Smooth muscle cell (in vitro differentiated cells): Measurements from ENCODE around the gene SNED1. TPM values are rescaled to one million over a fixed set of nuclear protein-coding genes. Genes with fewer than 3 reads are reported as not detected.

Source experiments
- DNase-seq: peaks from one replicate; lab custom pipeline; 2025; ENCODE audit not compliant: unreplicated experiment; lab: John Stamatoyannopoulos, UW
- H2AFZ ChIP-seq: fragments of 200-600 bp; sonication (generic); 2 replicates; pipeline ENCODE4 v1.6.0; 2016; ENCODE audit warnings: antibody characterized with exemption, low read depth, mild to moderate bottlenecking
- H3F3A ChIP-seq: fragments of 200-600 bp; sonication (generic); 2 replicates; pipeline ENCODE4 v1.6.0; 2017; ENCODE audit warnings: antibody characterized with exemption, low read depth
- H3K27ac ChIP-seq: fragments of 200-600 bp; sonication (generic); 2 replicates; pipeline ENCODE4 v1.5.1; 2016; ENCODE audit warnings: low read depth, mild to moderate bottlenecking
- H3K27me3 ChIP-seq: fragments of 200-600 bp; sonication (generic); 2 replicates; pipeline ENCODE4 v1.6.1; 2016; ENCODE audit warnings: low read depth, mild to moderate bottlenecking
- H3K36me3 ChIP-seq: fragments of 200-600 bp; sonication (generic); 2 replicates; pipeline ENCODE4 v1.5.1; 2016; ENCODE audit warnings: low read depth
- H3K4me1 ChIP-seq: fragments of 200-600 bp; sonication (generic); 2 replicates; pipeline ENCODE4 v1.5.1; 2016; ENCODE audit warnings: low read depth
- H3K4me2 ChIP-seq: fragments of 200-600 bp; sonication (generic); 2 replicates; pipeline ENCODE4 v1.6.0; 2016; ENCODE audit warnings: mild to moderate bottlenecking
- H3K4me3 ChIP-seq: fragments of 200-600 bp; sonication (generic); 2 replicates; pipeline ENCODE4 v1.5.1; 2016; ENCODE audit warnings: mild to moderate bottlenecking
- H3K79me2 ChIP-seq: fragments of 200-600 bp; sonication (generic); 2 replicates; pipeline ENCODE4 v1.6.0; 2016; ENCODE audit warnings: low read depth, mild to moderate bottlenecking
- H3K9ac ChIP-seq: fragments of 200-600 bp; sonication (generic); 2 replicates; pipeline ENCODE4 v1.6.0; 2016; ENCODE audit warnings: low read depth
- H3K9me3 ChIP-seq: fragments of 200-600 bp; sonication (generic); replicated peaks from 2 replicates; pipeline ENCODE4 v1.5.1; 2016; ENCODE audit warnings: low read depth
- H4K20me1 ChIP-seq: fragments of 200-600 bp; sonication (generic); 2 replicates; pipeline ENCODE4 v1.6.0; 2016; ENCODE audit warnings: low read depth
- WGBS: methylation state at CpG from one replicate; pipeline ENCODE4 v1.1.7; 2016; ENCODE audit warnings: low lambda C conversion rate; 5-methylcytosine and 5-hydroxymethylcytosine counted together
- polyA plus RNA-seq: library from polyadenylated mRNA; unstranded; fragments of >200 nt; fragmentation: Nextera tagmentation; extraction: Ambion mirVana; gene quantifications from 2 replicates; pipeline ENCODE4 v1.2.1, GENCODE V29; 2016
- total RNA-seq: library from RNA; depleted of rRNA; stranded (reverse); fragments of >200 nt; gene quantifications from 2 replicates; pipeline ENCODE4 v1.2.3, GENCODE V29; 2014
- TF ChIP-seq, protein P1 (sequence below): fragments of 200-600 bp; sonication (generic); IDR thresholded peaks from 2 replicates; pipeline ENCODE4 v1.5.1; 2017; ENCODE audit warnings: borderline replicate concordance, mild to moderate bottlenecking, antibody characterized with exemption; ENCODE audit not compliant: insufficient read depth, poor library complexity, severe bottlenecking

The SNED1 gene
- total and polyA plus RNA-seq, 2 experiments from 2014 or later, result 0.36 to 3.0 TPM

DNA sequence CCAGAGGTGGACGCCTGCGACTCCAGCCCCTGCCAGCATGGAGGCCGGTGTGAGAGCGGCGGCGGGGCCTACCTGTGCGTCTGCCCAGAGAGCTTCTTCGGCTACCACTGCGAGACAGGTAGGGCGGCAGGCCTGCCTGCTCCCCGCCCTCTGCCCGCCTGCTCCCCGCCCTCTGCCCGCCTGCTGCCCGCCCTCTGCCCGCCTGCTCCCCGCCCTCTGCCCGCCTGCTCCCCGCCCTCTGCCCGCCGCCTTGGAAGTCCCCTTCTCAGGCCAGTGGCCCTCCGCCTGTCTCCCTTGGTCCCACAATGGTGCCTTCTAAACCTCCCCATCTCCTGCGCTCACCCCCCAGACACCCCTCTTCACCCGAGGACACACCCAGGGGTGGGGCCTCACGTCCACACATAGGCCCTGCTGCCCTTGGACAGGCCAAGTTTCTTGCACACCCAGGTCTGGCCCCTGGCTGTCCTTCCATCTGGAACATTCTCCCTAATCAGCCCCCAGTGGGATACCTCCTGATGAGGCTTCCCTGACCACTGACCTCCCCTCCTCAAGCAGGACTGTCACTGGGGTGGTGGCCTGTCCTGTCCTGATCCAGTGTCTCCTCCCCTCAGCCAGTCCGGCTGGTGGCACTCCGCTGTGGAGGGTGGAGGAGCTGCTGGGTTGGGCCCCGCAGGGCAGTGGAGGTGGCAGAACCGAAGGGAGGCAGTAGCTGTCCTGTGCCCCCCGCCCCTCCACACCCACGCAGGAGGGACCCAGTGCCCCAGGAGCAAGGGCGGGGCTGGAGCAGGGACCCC, 65.8 kb downstream of the SNED1 start:
- Histone ChIP-seq H3K9me3 (no peaks in the 10 kb centered on the region), H3K79me2 (no peaks in the 10 kb centered on the region), H2AFZ (no peak overlapping the region), H3K4me1 (no peaks in the 10 kb centered on the region), H3F3A (no peaks in the 10 kb centered on the region), H3K27ac (no peak overlapping the region), H3K9ac (no peak overlapping the region), H3K27me3 (peaks cover 4% of the 10 kb centered on the region), H3K4me3 (peak overlapping the region; percentile 23), H3K36me3 (no peaks in the 10 kb centered on the region), H3K4me2 (peak overlapping the region; percentile 67), H4K20me1 (no peaks in the 10 kb centered on the region)
- TF ChIP-seq, protein P1, sequence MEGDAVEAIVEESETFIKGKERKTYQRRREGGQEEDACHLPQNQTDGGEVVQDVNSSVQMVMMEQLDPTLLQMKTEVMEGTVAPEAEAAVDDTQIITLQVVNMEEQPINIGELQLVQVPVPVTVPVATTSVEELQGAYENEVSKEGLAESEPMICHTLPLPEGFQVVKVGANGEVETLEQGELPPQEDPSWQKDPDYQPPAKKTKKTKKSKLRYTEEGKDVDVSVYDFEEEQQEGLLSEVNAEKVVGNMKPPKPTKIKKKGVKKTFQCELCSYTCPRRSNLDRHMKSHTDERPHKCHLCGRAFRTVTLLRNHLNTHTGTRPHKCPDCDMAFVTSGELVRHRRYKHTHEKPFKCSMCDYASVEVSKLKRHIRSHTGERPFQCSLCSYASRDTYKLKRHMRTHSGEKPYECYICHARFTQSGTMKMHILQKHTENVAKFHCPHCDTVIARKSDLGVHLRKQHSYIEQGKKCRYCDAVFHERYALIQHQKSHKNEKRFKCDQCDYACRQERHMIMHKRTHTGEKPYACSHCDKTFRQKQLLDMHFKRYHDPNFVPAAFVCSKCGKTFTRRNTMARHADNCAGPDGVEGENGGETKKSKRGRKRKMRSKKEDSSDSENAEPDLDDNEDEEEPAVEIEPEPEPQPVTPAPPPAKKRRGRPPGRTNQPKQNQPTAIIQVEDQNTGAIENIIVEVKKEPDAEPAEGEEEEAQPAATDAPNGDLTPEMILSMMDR, result no peak
- WGBS, result 67% methylated on average over 10 of the region's 32 CpGs
- no peak for DNase-seq

GRCh38 chr2:241064802-241065354, 66.5 kb downstream of the SNED1 start:
- Histone ChIP-seq H3K9me3 (no peaks in the 10 kb centered on the region), H4K20me1 (no peaks in the 10 kb centered on the region), H3K4me1 (no peaks in the 10 kb centered on the region), H3K27ac (no peak overlapping the region), H3F3A (no peaks in the 10 kb centered on the region), H3K4me3 (no peak overlapping the region), H3K36me3 (no peaks in the 10 kb centered on the region), H3K4me2 (no peak overlapping the region), H3K79me2 (no peaks in the 10 kb centered on the region), H3K9ac (no peak overlapping the region), H2AFZ (no peak overlapping the region), H3K27me3 (peaks cover 4% of the 10 kb centered on the region)
- DNase-seq, result no peak
- TF ChIP-seq, protein P1, result no peak
- WGBS, result 92% methylated on average over 22 of the region's 23 CpGs

DNA sequence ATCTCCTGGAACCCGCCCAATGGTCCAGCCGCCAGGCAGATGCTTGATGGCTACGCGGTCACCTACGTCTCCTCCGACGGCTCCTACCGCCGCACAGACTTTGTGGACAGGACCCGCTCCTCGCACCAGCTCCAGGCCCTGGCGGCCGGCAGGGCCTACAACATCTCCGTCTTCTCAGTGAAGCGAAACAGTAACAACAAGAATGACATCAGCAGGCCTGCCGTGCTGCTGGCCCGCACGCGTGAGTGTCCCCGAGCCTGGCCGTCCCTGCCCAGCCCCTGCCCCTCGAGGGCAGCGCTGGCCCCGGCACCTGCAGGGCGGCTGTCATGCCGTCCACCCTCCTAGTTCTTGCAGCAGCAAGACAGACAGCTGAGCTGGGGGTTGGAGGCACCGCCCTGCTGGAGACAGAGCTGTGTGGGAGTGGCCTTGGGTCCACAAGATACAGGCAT, 67.0 kb downstream of the SNED1 start:
- Histone ChIP-seq H3K4me1 (no peaks in the 10 kb centered on the region), H4K20me1 (no peaks in the 10 kb centered on the region), H3K79me2 (no peaks in the 10 kb centered on the region), H3K9ac (no peak overlapping the region), H3K36me3 (no peaks in the 10 kb centered on the region), H3K4me2 (no peak overlapping the region), H3K27ac (no peak overlapping the region), H3F3A (no peaks in the 10 kb centered on the region), H3K27me3 (peaks cover 4% of the 10 kb centered on the region), H2AFZ (no peak overlapping the region), H3K4me3 (no peak overlapping the region), H3K9me3 (no peaks in the 10 kb centered on the region)
- DNase-seq, result no peak
- TF ChIP-seq, protein P1, result no peak
- 91% methylated on average over 27 of the region's 27 CpGs for WGBS
